DND-41 (cell line): ENCODE data around the gene SOST.

ENCODE experiments used
- ATAC-seq: fragments of 200-7000 bp; cut with Tn5 transposase; 3 replicates; pipeline ENCODE4 v1.9.1; 2021; ENCODE audit warnings: low read depth; ENCODE audit not compliant: insufficient read depth
- DNase-seq: peaks from one replicate; pipeline ENCODE4 v3.0.0-alpha.2; 2020
- H2AFZ ChIP-seq: 2 replicates; pipeline ENCODE4 v1.6.0; 2012; ENCODE audit warnings: low read depth, low read length
- H3K27ac ChIP-seq: 2 replicates; pipeline ENCODE4 v1.5.1; 2012; ENCODE audit warnings: low read length, inconsistent platforms
- H3K27me3 ChIP-seq: fragments of 200-600 bp; sonication (generic); 2 replicates; pipeline ENCODE4 v1.6.0; 2012; ENCODE audit warnings: low read length, mild to moderate bottlenecking, inconsistent platforms; ENCODE audit not compliant: insufficient read depth, poor library complexity
- H3K36me3 ChIP-seq: 2 replicates; pipeline ENCODE4 v1.5.1; 2012; ENCODE audit warnings: low read length, inconsistent platforms; ENCODE audit not compliant: insufficient read depth
- H3K4me1 ChIP-seq: 2 replicates; pipeline ENCODE4 v1.5.1; 2012; ENCODE audit warnings: mild to moderate bottlenecking, low read length; ENCODE audit not compliant: insufficient read depth
- H3K4me2 ChIP-seq: 2 replicates; pipeline ENCODE4 v1.6.0; 2012; ENCODE audit warnings: mild to moderate bottlenecking, moderate library complexity, low read length, inconsistent platforms; ENCODE audit not compliant: insufficient read depth
- H3K4me3 ChIP-seq, 2 experiments: fragments of 200-600 bp in 1 of 2; shearing (Covaris generic) in 1 of 2; 2 replicates each; pipeline ENCODE4 v1.5.1; 2012 to 2016; ENCODE audit warnings: inconsistent platforms in 2 of 2, low read length in 2 of 2, mild to moderate bottlenecking in 2 of 2, low read depth in 1 of 2, moderate library complexity in 1 of 2
- H3K79me2 ChIP-seq: 2 replicates; pipeline ENCODE4 v1.6.0; 2012; ENCODE audit warnings: low read length, inconsistent platforms; ENCODE audit not compliant: insufficient read depth
- H3K9ac ChIP-seq: 2 replicates; pipeline ENCODE4 v1.6.0; 2012; ENCODE audit warnings: low read depth, mild to moderate bottlenecking, inconsistent platforms, low read length, moderate library complexity
- H3K9me3 ChIP-seq: 2 replicates; pipeline ENCODE4 v1.5.1; 2012; ENCODE audit warnings: low read length, moderate library complexity, mild to moderate bottlenecking, inconsistent platforms; ENCODE audit not compliant: insufficient read depth, severe bottlenecking
- H4K20me1 ChIP-seq: 2 replicates; pipeline ENCODE4 v1.6.0; 2012; ENCODE audit warnings: low read length; ENCODE audit not compliant: insufficient read depth
- EZH2 ChIP-seq: IDR thresholded peaks from 3 replicates; pipeline ENCODE4 v1.6.1; 2012; ENCODE audit warnings: borderline replicate concordance, low read depth, mild to moderate bottlenecking, moderate library complexity, low read length, inconsistent platforms; ENCODE audit not compliant: severe bottlenecking
- TF ChIP-seq, protein P1 (sequence below): IDR thresholded peaks from 2 replicates; pipeline ENCODE4 v1.5.1; 2012; ENCODE audit warnings: borderline replicate concordance, low read length, moderate library complexity, mild to moderate bottlenecking; ENCODE audit not compliant: poor library complexity, severe bottlenecking; ENCODE audit errors: extremely low read depth

The SOST gene

DNA sequence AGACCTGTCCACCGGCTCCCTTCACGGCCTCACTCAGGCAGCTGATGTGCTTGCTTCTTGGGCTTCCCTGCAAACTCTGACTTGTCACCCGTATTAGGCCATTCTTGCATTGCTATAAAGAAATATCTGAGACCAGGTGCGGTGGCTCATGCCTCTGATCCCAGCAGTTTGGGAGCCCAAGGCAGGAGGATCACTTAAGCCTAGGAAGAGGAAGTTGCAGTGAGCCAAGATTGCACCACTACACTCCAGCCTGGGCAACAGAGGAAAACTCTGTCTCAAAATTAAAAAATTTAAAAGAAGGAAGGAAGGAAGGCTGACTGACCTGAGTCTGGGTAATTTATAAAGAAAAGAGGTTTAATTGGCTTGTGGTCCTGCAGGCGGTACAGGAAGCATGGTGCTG is 17.0 kb downstream of the SOST start:
- no peak overlapping the region for H2AFZ ChIP-seq
- H3K9me3 ChIP-seq, result no peaks in the 10 kb centered on the region
- ATAC-seq, result no peak
- no peak overlapping the region for H3K9ac ChIP-seq
- no peaks in the 10 kb centered on the region for H4K20me1 ChIP-seq
- no peak overlapping the region for H3K4me3 ChIP-seq
- no peaks in the 10 kb centered on the region for H3K79me2 ChIP-seq
- peaks cover 24% of the 10 kb centered on the region for H3K27me3 ChIP-seq
- DNase-seq, result no peak
- H3K4me2 ChIP-seq, result no peak overlapping the region
- no peak overlapping the region for H3K27ac ChIP-seq
- H3K4me1 ChIP-seq, result no peaks in the 10 kb centered on the region
- no peaks in the 10 kb centered on the region for H3K36me3 ChIP-seq
- TF ChIP-seq EZH2, result no peak
- TF ChIP-seq, protein P1, sequence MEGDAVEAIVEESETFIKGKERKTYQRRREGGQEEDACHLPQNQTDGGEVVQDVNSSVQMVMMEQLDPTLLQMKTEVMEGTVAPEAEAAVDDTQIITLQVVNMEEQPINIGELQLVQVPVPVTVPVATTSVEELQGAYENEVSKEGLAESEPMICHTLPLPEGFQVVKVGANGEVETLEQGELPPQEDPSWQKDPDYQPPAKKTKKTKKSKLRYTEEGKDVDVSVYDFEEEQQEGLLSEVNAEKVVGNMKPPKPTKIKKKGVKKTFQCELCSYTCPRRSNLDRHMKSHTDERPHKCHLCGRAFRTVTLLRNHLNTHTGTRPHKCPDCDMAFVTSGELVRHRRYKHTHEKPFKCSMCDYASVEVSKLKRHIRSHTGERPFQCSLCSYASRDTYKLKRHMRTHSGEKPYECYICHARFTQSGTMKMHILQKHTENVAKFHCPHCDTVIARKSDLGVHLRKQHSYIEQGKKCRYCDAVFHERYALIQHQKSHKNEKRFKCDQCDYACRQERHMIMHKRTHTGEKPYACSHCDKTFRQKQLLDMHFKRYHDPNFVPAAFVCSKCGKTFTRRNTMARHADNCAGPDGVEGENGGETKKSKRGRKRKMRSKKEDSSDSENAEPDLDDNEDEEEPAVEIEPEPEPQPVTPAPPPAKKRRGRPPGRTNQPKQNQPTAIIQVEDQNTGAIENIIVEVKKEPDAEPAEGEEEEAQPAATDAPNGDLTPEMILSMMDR, result no peak

- Histone ChIP-seq H3K79me2 (no peaks in the 10 kb centered on the region), H3K27me3 (peaks cover 20% of the 10 kb centered on the region), H2AFZ (no peak overlapping the region)
Observed at GRCh38 chr17:43740541-43740940, 18.1 kb downstream of the SOST start.

GRCh38 chr17:43737722-43738121 is 20.9 kb downstream of the SOST start:
- TF ChIP-seq, protein P1, result no peak
- TF ChIP-seq EZH2, result no peak
- Histone ChIP-seq H2AFZ (no peak overlapping the region), H3K36me3 (no peaks in the 10 kb centered on the region), H3K27me3 (peaks cover 16% of the 10 kb centered on the region), H3K4me3 (no peak overlapping the region), H3K9ac (no peak overlapping the region), H3K4me2 (no peak overlapping the region), H3K79me2 (no peaks in the 10 kb centered on the region), H3K9me3 (no peaks in the 10 kb centered on the region), H3K4me1 (no peaks in the 10 kb centered on the region), H4K20me1 (no peaks in the 10 kb centered on the region), H3K27ac (no peak overlapping the region)
- ATAC-seq (no peak), DNase-seq (no peak)

More at GRCh38 chr17:43740541-43740940, 18.1 kb downstream of the SOST start:
- no peak for ATAC-seq
- no peak for TF ChIP-seq EZH2
- TF ChIP-seq, protein P1, result no peak
- no peak for DNase-seq
- no peaks in the 10 kb centered on the region for H4K20me1 ChIP-seq
- no peak overlapping the region for H3K4me2 ChIP-seq
- no peak overlapping the region for H3K27ac ChIP-seq
- no peaks in the 10 kb centered on the region for H3K9me3 ChIP-seq
- no peak overlapping the region for H3K4me3 ChIP-seq
- H3K36me3 ChIP-seq, result no peaks in the 10 kb centered on the region
- no peaks in the 10 kb centered on the region for H3K4me1 ChIP-seq
- no peak overlapping the region for H3K9ac ChIP-seq

GRCh38 chr17:43736389-43736788 is 22.2 kb downstream of the SOST start:
- no peaks in the 10 kb centered on the region for H3K79me2 ChIP-seq
- no peak for TF ChIP-seq EZH2
- TF ChIP-seq, protein P1, result no peak
- H3K4me3 ChIP-seq, result no peak overlapping the region
- H3K27ac ChIP-seq, result no peak overlapping the region
- H3K4me1 ChIP-seq, result no peaks in the 10 kb centered on the region
- H3K27me3 ChIP-seq, result peaks cover 14% of the 10 kb centered on the region
- H3K9me3 ChIP-seq, result no peaks in the 10 kb centered on the region
- DNase-seq (no peak), ATAC-seq (no peak)
- no peaks in the 10 kb centered on the region for H4K20me1 ChIP-seq
- no peak overlapping the region for H3K9ac ChIP-seq
- no peaks in the 10 kb centered on the region for H3K36me3 ChIP-seq
- no peak overlapping the region for H3K4me2 ChIP-seq
- H2AFZ ChIP-seq, result no peak overlapping the region
